HEK293 (cell line): ENCODE measurements around the gene INSRR.

Experiments
- CTCF ChIA-PET: fragments of 350-600 bp; formaldehyde crosslinking; extraction: SDS; loops from one replicate; lab custom pipeline; 2021; ENCODE audit warnings: antibody characterized with exemption; lab: Yijun Ruan, JAX
- POLR2A ChIA-PET: fragments of 300-600 bp; formaldehyde crosslinking; extraction: SDS; loops from one replicate; lab custom pipeline; 2020; ENCODE audit warnings: antibody characterized with exemption, inconsistent platforms; lab: Yijun Ruan, JAX
- H3K27ac ChIP-seq: fragments of 200-500 bp; sonication (Bioruptor generic); 2 replicates; pipeline ENCODE4 v1.5.1; 2014; ENCODE audit warnings: low read depth, low read length, control low read depth, inconsistent platforms; ENCODE audit errors: extremely low read depth
- H3K36me3 ChIP-seq, 2 experiments: fragments of 200-500 bp in 1 of 2; sonication (Bioruptor generic) in 1 of 2; 1 replicate in 1 of 2; 2 replicates in 1 of 2; pipeline ENCODE4 v1.5.1; 2014 to 2017; ENCODE audit warnings: inconsistent platforms in 2 of 2, low read length in 2 of 2; ENCODE audit not compliant: control insufficient read depth in 2 of 2, insufficient read depth in 1 of 2
- H3K4me1 ChIP-seq: fragments of 200-500 bp; sonication (Bioruptor generic); 2 replicates; pipeline ENCODE4 v1.5.1; 2014; ENCODE audit warnings: mild to moderate bottlenecking, low read length, inconsistent platforms; ENCODE audit not compliant: control insufficient read depth, insufficient read depth
- H3K4me3 ChIP-seq: 2 replicates; pipeline ENCODE4 v1.5.1; 2011; ENCODE audit warnings: low read depth, mild to moderate bottlenecking, control low read depth, low read length, moderate library complexity
- H3K9me3 ChIP-seq: fragments of 200-500 bp; sonication (Bioruptor generic); 2 replicates; pipeline ENCODE4 v1.5.1; 2014; ENCODE audit warnings: low read depth, low read length, inconsistent platforms; ENCODE audit not compliant: control insufficient read depth, insufficient read depth
- EGR2 ChIP-seq: fragments of 450-650 bp; formaldehyde crosslinking; IDR thresholded peaks from 2 replicates; pipeline ENCODE4 v1.5.1; 2016; ENCODE audit warnings: low read depth, missing biosample characterization, missing genetic modification characterization
- SCRT2 ChIP-seq: fragments of 450-650 bp; formaldehyde crosslinking; IDR thresholded peaks from 2 replicates; pipeline ENCODE4 v1.5.1; 2016; ENCODE audit warnings: missing biosample characterization, missing genetic modification characterization
- ZBTB17 ChIP-seq: fragments of 450-650 bp; formaldehyde crosslinking; IDR thresholded peaks from 2 replicates; pipeline ENCODE4 v1.5.1; 2016; ENCODE audit warnings: missing biosample characterization, missing genetic modification characterization
- ZFHX2 ChIP-seq: fragments of 450-650 bp; formaldehyde crosslinking; conservative IDR thresholded peaks from 2 replicates; pipeline ENCODE4 v1.5.1; 2016; ENCODE audit warnings: missing biosample characterization, missing genetic modification characterization
- ZNF121 ChIP-seq: fragments of 450-650 bp; formaldehyde crosslinking; IDR thresholded peaks from 2 replicates; pipeline ENCODE4 v1.5.1; 2016; ENCODE audit warnings: missing biosample characterization, missing genetic modification characterization
- ZNF138 ChIP-seq: fragments of 450-650 bp; formaldehyde crosslinking; IDR thresholded peaks from 2 replicates; pipeline ENCODE4 v1.5.1; 2016; ENCODE audit warnings: missing biosample characterization, missing genetic modification characterization, borderline replicate concordance
- ZNF146 ChIP-seq: fragments of 450-650 bp; formaldehyde crosslinking; IDR thresholded peaks from 2 replicates; pipeline ENCODE4 v1.5.1; 2016; ENCODE audit warnings: missing biosample characterization, missing genetic modification characterization
- ZNF274 ChIP-seq, 2 experiments: fragments of 200-500 bp in 1 of 2; fragments of 450-650 bp in 1 of 2; sonication (Bioruptor generic) in 1 of 2; formaldehyde crosslinking in 1 of 2; IDR thresholded peaks; 2 replicates each; pipeline versions ENCODE4 v1.5.1 to v1.6.1; 2014 to 2016; ENCODE audit warnings: borderline replicate concordance in 1 of 2, inconsistent platforms in 1 of 2, low read length in 1 of 2, missing biosample characterization in 1 of 2, missing genetic modification characterization in 1 of 2
- ZNF521 ChIP-seq: fragments of 450-650 bp; formaldehyde crosslinking; IDR thresholded peaks from 2 replicates; pipeline ENCODE4 v1.5.1; 2017; ENCODE audit warnings: missing biosample characterization, mild to moderate bottlenecking, missing genetic modification characterization
- ZNF544 ChIP-seq: fragments of 450-650 bp; formaldehyde crosslinking; IDR thresholded peaks from 2 replicates; pipeline ENCODE4 v1.5.0; 2017; ENCODE audit warnings: missing biosample characterization, missing genetic modification characterization
- ZNF585B ChIP-seq: fragments of 450-650 bp; formaldehyde crosslinking; IDR thresholded peaks from 2 replicates; pipeline ENCODE4 v1.5.1; 2016; ENCODE audit warnings: missing biosample characterization, missing genetic modification characterization
- ZNF704 ChIP-seq: fragments of 450-650 bp; formaldehyde crosslinking; IDR thresholded peaks from 2 replicates; pipeline ENCODE4 v1.5.1; 2016; ENCODE audit warnings: missing biosample characterization, missing genetic modification characterization
- ZSCAN23 ChIP-seq: fragments of 450-650 bp; formaldehyde crosslinking; IDR thresholded peaks from 2 replicates; pipeline ENCODE4 v1.5.1; 2016; ENCODE audit warnings: missing biosample characterization, missing genetic modification characterization
- ZSCAN5A ChIP-seq: fragments of 450-650 bp; formaldehyde crosslinking; IDR thresholded peaks from 2 replicates; pipeline ENCODE4 v1.5.1; 2016; ENCODE audit warnings: missing biosample characterization, missing genetic modification characterization

The INSRR gene

DNA sequence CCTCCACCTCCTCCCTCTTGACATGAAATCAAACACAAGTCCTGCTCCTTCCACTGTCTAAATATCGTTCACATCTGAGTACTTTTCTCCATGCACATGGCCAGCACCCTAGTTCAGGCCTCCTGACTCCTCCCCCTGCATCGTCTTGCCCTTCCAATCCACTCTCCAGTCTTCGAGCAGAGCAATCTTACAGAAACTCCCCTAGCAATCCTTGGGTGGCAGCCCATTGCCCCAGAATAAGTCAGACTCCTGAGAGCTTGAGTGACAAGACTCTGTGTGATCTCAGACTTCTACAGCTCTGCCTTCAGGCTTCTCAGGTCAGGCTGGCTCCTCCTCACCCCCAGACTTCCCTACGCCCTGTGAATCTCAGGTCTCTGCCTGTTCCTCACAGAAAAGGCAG, 47.7 kb downstream of the INSRR start:
- Histone ChIP-seq H3K4me1 (no peaks in the 10 kb centered on the region), H3K27ac (no peak overlapping the region)
- TF ChIP-seq ZSCAN23 (tag by site-specific recombination) (no peak), SCRT2 (no peak), ZNF521 (tag by site-specific recombination) (no peak), ZNF704 (tag by site-specific recombination) (no peak), ZSCAN5A (tag by site-specific recombination) (no peak), ZBTB17 (tag by site-specific recombination) (peak; percentile 77; the same call in 1 of the 2 replicates), ZNF274 (IDR thresholded peaks at IDR 0.05; ENCODE audit: low read length) (no peak), ZNF274 (tag by site-specific recombination; IDR thresholded peaks at IDR 0.05; ENCODE audit: borderline replicate concordance) (no peak), ZNF544 (tag by site-specific recombination) (no peak)
- TF ChIP-seq, all 188 proteins: peak for 1
- ChIA-PET POLR2A (no interaction called here), CTCF (interaction anchor here (0.6 to 1.8 kb wide), 3 partner anchors 9 to 27 kb away, joined by 3 to 4 read pairs (median 3); no protein-coding TSS in a partner anchor)
- Histone ChIP-seq H3K4me3 (no peak overlapping the region), H3K36me3 (peaks cover 0 to 7% of the 10 kb centered on the region in 2 experiments; a peak in 1 of 3 replicates), H3K9me3 (no peaks in the 10 kb centered on the region)

GRCh38 chr1:156809711-156810366, 49.1 kb downstream of the INSRR start:
- H3K36me3 ChIP-seq = peaks cover 0 to 7% of the 10 kb centered on the region in 2 experiments; a peak in 1 of 3 replicates
- peak; percentile 80 for TF ChIP-seq ZNF585B (tag by site-specific recombination)
- TF ChIP-seq ZNF121 (tag by site-specific recombination) = peak; percentile 77
- TF ChIP-seq ZNF146 (tag by site-specific recombination) = no peak
- ChIA-PET CTCF (interaction anchor here (0.9 kb wide), 1 partner anchor 110 kb away, joined by 3 read pairs; no protein-coding TSS in a partner anchor), POLR2A (no interaction called here)
- no peak overlapping the region for H3K27ac ChIP-seq
- no peaks in the 10 kb centered on the region for H3K4me1 ChIP-seq
- no peak overlapping the region for H3K4me3 ChIP-seq
- no peaks in the 10 kb centered on the region for H3K9me3 ChIP-seq

- H3K36me3 ChIP-seq = peaks cover 0 to 7% of the 10 kb centered on the region in 2 experiments; a peak in 1 of 3 replicates
- ChIA-PET POLR2A (no interaction called here), CTCF (interaction anchor here (0.9 kb wide), 1 partner anchor 111 kb away, joined by 3 read pairs; no protein-coding TSS in a partner anchor)
- no peaks in the 10 kb centered on the region for H3K9me3 ChIP-seq
- H3K4me1 ChIP-seq = no peaks in the 10 kb centered on the region
- no peak overlapping the region for H3K27ac ChIP-seq
- TF ChIP-seq ZFHX2 (peak; percentile 49), EGR2 (peak; percentile 28; the same call in 1 of the 2 replicates), ZNF138 (tag by site-specific recombination) (no peak)
- H3K4me3 ChIP-seq = no peak overlapping the region
Observed at GRCh38 chr1:156809281-156809680, 49.6 kb downstream of the INSRR start.
